Fibroblast of the aortic adventitia (primary cell): ENCODE results near the gene ADGRG1. TPM values are rescaled to one million over a fixed set of nuclear protein-coding genes. Genes with fewer than 3 reads are reported as not detected.

ENCODE experiments used
- DNase-seq: peaks from one replicate; pipeline ENCODE4 v3.0.0-alpha.2; 2010; ENCODE audit warnings: low read depth
- H3K4me3 ChIP-seq: 2 replicates; pipeline ENCODE4 v1.5.1; 2011; ENCODE audit warnings: low read depth, mild to moderate bottlenecking, control low read depth, low read length, moderate library complexity
- total RNA-seq: library from RNA; depleted of rRNA; stranded (reverse); fragments of >200 nt; gene quantifications from 2 replicates; pipeline ENCODE4 v1.2.3, GENCODE V29; 2012; ENCODE audit warnings: low replicate concordance
- TF ChIP-seq, protein P1 (sequence below): IDR thresholded peaks from 2 replicates; pipeline ENCODE4 v1.5.1; 2011; ENCODE audit warnings: mild to moderate bottlenecking, low read length, control low read depth, inconsistent platforms; ENCODE audit not compliant: insufficient read depth

The ADGRG1 gene
- total RNA-seq, 1 donor, result 9.8 TPM

DNA sequence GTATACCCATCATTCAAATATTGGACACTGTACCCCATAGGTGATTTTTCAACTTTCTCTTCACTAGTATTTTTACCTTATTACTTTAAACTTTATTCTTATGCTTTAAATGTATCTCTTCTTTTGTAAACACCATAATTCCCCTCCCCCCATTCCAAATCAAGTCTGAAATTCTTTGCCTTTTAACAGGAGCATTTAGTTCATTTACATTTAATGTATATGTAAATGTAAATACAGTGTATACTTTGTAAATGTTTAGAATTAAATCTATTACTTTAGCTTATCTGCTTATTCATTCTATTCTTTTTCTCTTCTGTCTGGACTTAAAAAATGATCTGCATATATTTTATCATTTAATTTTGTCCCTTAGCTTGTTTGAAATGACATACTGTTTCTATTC is 30.0 kb upstream of the ADGRG1 start:
- no peak overlapping the region for H3K4me3 ChIP-seq
- no peak for DNase-seq
- TF ChIP-seq, protein P1, sequence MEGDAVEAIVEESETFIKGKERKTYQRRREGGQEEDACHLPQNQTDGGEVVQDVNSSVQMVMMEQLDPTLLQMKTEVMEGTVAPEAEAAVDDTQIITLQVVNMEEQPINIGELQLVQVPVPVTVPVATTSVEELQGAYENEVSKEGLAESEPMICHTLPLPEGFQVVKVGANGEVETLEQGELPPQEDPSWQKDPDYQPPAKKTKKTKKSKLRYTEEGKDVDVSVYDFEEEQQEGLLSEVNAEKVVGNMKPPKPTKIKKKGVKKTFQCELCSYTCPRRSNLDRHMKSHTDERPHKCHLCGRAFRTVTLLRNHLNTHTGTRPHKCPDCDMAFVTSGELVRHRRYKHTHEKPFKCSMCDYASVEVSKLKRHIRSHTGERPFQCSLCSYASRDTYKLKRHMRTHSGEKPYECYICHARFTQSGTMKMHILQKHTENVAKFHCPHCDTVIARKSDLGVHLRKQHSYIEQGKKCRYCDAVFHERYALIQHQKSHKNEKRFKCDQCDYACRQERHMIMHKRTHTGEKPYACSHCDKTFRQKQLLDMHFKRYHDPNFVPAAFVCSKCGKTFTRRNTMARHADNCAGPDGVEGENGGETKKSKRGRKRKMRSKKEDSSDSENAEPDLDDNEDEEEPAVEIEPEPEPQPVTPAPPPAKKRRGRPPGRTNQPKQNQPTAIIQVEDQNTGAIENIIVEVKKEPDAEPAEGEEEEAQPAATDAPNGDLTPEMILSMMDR, result no peak

DNA sequence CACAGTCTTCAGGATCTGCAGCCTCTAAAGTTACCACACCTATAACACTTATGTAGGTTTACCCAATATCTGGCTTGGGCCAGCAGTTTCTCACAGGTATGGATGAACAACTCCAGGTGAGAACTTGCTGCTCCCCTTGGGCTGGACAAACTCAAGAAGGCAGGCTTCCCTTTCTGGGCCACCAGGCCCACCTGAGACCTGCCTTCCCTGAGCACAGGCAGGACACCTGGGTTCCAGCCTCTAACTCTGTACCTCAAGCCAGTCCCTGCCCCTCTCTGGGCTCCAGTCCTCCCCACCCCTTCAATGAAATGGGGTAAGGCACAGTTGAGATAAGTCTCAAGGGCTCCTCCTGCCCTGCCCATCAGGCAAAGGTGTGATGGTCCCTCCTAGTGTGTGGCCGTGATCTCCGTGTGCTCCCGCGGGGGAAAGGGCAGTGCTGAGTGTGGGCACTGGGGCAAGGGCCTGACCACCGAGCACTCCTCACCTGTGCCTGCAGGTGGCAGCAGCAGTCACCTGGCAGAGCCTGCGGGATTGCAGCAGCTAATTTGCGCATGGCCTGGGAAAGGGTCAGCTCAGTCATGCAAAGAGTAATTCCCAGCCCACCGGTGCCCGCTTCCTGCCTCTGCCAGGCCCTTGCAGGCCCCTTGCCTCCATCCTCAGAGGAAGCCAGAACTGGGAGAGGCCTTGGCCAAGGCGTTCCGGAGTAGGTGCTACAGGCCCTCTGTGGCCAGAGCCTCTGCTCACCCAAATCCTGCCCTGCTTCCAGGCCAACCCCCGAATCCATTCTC is 28.2 kb upstream of the ADGRG1 start:
- DNase-seq, result peak; percentile 43

DNA sequence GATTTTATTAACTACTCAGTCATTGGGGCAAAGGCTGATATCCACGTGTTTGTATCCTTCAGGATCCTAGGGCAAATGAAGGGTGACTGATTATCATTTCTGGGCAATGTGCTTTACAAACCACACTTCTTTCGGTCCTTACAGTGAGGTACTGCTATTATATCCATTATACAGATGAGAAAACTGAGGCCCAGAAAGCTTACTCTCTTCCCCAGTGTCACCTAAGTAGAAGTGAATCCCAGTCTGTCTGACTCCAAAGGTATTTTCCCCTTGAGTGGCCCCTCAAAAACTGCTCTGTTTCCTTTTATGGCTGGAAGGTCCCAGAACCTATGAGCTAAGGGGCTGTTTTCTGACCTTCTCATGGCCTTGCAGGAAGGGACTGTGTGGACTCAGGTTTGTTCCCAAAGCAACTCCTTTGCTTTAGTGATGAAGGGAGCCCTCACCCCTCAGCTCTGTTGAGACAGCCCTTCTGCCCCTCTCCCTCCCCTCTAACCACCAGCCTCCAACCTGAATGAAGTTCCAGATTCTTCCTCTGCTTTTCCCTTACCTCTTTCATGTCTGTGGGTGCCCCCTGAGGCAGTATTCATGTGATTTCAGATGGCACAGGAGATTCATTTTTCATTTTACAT is 27.4 kb upstream of the ADGRG1 start:
- H3K4me3 ChIP-seq, result no peak overlapping the region
- TF ChIP-seq, protein P1, result no peak
- no peak for DNase-seq

More for the DNA sequence above, 28.2 kb upstream of the ADGRG1 start:
- H3K4me3 ChIP-seq, result no peak overlapping the region
- TF ChIP-seq, protein P1, result peak; percentile 79

DNA sequence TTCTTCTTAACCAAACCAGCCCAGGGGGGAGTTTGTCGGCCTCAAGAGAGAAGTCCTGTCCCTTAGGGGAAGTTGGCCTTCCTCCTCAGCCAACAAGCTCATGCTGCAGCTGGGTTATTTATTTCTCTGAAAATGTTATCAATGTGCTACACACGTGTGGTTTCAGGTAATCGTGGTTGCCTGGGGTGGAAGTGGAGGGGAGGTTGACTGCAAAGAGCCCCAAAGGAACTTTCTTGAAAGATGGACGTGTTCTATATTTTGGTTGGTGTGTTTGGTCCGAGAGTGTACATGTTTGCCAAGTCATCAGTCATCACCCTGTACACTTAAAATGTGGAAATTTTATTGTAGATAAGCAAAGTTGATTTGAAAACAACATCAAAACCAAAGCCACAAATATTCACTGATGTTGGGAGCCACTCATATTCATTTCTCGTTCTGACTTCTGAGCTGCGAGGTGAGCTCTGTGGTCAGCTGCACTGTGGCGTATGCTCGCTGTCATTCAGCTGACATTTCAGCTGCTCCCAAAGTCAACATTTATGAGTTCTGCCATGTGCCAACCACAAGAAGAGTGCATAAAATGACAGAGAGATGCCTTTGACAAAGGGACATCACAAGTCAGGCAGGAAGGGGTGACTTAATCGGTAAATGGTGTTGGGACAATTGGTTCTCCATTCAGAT is 26.5 kb upstream of the ADGRG1 start:
- DNase-seq, result no peak
- TF ChIP-seq, protein P1, result no peak
- no peak overlapping the region for H3K4me3 ChIP-seq

DNA sequence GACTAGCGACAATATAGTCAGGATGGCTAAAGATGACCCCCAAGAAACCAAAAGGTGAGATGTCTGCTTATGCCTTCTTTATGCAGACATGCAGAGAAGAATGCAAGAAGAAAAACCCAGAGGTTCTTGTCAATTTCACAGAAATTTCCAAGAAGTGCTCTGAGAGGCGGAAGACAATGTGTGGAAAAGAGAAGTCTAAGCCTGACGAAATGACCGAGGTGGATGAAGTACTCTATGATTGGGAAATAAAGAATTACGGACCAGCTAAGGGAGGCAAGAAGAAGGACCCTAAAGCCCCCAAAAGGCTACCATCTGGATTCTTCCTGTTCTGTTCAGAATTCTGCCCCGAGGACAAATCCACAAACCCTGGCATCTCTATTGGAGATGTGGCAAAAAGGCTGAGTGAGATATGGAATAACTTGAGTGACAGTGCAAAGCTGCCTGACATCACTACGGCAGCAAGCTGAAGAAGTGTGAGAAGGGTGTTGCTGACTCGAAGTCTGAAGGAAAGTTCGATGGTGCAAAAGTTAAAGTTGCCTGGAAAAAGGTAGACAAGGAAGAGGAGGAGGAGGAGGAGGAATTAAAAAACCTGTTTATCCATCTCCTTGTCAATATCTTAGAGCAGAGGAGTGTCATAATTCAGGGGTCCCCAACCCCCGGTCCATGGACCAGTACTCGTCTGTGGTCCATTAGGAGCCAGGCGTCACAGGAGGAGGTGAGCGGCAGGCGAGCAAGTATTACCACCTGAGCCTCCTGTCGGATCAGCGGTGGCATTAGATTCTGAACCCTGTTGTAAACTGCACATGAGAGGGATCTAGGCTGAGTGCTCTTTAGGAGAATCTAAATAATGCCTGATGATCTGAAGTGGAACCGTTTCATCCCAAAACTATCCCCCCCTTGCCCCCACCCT is 25.1 kb upstream of the ADGRG1 start:
- TF ChIP-seq, protein P1, result no peak
- no peak overlapping the region for H3K4me3 ChIP-seq
- DNase-seq, result no peak

DNA sequence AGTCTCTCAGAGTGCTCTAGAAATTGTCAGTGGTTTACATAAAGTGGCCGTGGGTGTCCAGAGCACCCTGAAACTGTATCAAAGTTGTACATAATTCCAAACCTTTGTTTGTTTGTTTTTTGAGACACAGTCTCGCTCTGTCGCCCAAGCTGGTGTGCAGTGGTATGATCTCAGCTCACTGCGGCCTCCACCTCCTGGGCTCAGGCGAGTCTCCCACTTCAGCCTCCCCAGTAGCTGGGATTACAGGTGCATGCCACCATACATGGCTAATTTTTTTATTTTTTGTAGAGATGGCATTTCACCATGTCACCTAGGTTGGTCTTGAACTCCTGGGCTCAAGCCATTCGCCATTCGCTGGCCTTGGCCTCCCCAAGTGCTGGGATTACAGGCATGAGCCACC is 24.3 kb upstream of the ADGRG1 start:
- DNase-seq, result no peak
- no peak overlapping the region for H3K4me3 ChIP-seq
- TF ChIP-seq, protein P1, result no peak
